GM23338 (cell line): ENCODE data around the gene FAF1. TPM values are rescaled to one million over a fixed set of nuclear protein-coding genes. Genes with fewer than 3 reads are reported as not detected.
A peak's percentile ranks its signal among the peaks of the same experiment; 100 is the strongest.

Experiments
- ATAC-seq: fragments of 200-7000 bp; cut with Tn5 transposase; 3 replicates; pipeline ENCODE4 v1.9.1; 2020
- DNase-seq: peaks from one replicate; pipeline ENCODE4 v3.0.0-alpha.2; 2015; ENCODE audit warnings: low spot score
- H2AFZ ChIP-seq: fragments of 200-600 bp; sonication (generic); 2 replicates; pipeline ENCODE4 v1.8.0; 2016; ENCODE audit warnings: antibody characterized with exemption, mild to moderate bottlenecking, moderate library complexity
- H3F3A ChIP-seq: fragments of 200-600 bp; sonication (generic); replicated peaks from 2 replicates; pipeline ENCODE4 v1.8.0; 2017; ENCODE audit warnings: antibody characterized with exemption, mixed run types, low read depth
- H3K27ac ChIP-seq: fragments of 200-600 bp; sonication (generic); 2 replicates; pipeline ENCODE4 v1.6.1; 2016; ENCODE audit warnings: low read depth
- H3K27me3 ChIP-seq: fragments of 200-600 bp; sonication (generic); 2 replicates; pipeline ENCODE4 v1.8.0; 2016; ENCODE audit warnings: mild to moderate bottlenecking, mixed run types, moderate library complexity; ENCODE audit not compliant: insufficient read depth
- H3K36me3 ChIP-seq: fragments of 200-600 bp; sonication (generic); 2 replicates; pipeline ENCODE4 v1.8.0; 2016; ENCODE audit warnings: mild to moderate bottlenecking; ENCODE audit not compliant: insufficient read depth
- H3K4me1 ChIP-seq: fragments of 200-600 bp; sonication (generic); 2 replicates; pipeline ENCODE4 v1.8.0; 2016; ENCODE audit warnings: mild to moderate bottlenecking, moderate library complexity; ENCODE audit not compliant: insufficient read depth
- H3K4me2 ChIP-seq: fragments of 200-600 bp; sonication (generic); 2 replicates; pipeline ENCODE4 v1.7.1; 2017; ENCODE audit warnings: mixed run types
- H3K4me3 ChIP-seq: fragments of 200-600 bp; sonication (generic); 2 replicates; pipeline ENCODE4 v1.6.1; 2016; ENCODE audit warnings: mixed run types
- H3K79me2 ChIP-seq: fragments of 200-600 bp; sonication (generic); replicated peaks from 2 replicates; pipeline ENCODE4 v1.8.0; 2017; ENCODE audit warnings: mild to moderate bottlenecking; ENCODE audit not compliant: insufficient read depth
- H3K9me2 ChIP-seq: fragments of 200-600 bp; sonication (generic); 2 replicates; pipeline ENCODE4 v1.8.0; 2017; ENCODE audit not compliant: insufficient read depth
- H4K20me1 ChIP-seq: fragments of 200-600 bp; sonication (generic); replicated peaks from 2 replicates; pipeline ENCODE4 v1.8.0; 2017; ENCODE audit warnings: mild to moderate bottlenecking; ENCODE audit not compliant: insufficient read depth
- H3K27ac Mint-ChIP-seq: 2 replicates; pipeline ENCODE4 v1.8.0; 2020; ENCODE audit warnings: inconsistent platforms, mild to moderate bottlenecking, moderate library complexity, mixed read lengths
- H3K27me3 Mint-ChIP-seq: 3 replicates; pipeline ENCODE4 v1.8.0; 2022; ENCODE audit warnings: low read depth, mild to moderate bottlenecking, moderate library complexity, mixed read lengths, inconsistent platforms; ENCODE audit not compliant: insufficient read depth, poor library complexity
- H3K36me3 Mint-ChIP-seq: 3 replicates; pipeline ENCODE4 v1.8.0; 2021; ENCODE audit warnings: low read depth, mild to moderate bottlenecking, inconsistent platforms, moderate library complexity, mixed read lengths
- H3K4me1 Mint-ChIP-seq: 3 replicates; pipeline ENCODE4 v1.8.0; 2020; ENCODE audit warnings: mild to moderate bottlenecking, inconsistent platforms, mixed read lengths
- H3K4me3 Mint-ChIP-seq: 3 replicates; pipeline ENCODE4 v1.8.0; 2021; ENCODE audit warnings: moderate library complexity, mild to moderate bottlenecking, inconsistent platforms, mixed read lengths
- H3K9me3 Mint-ChIP-seq: 3 replicates; pipeline ENCODE4 v1.8.0; 2020; ENCODE audit warnings: moderate library complexity, mild to moderate bottlenecking, inconsistent platforms, mixed read lengths
- CREB1 ChIP-seq: fragments of 250-450 bp; sonication (Bioruptor Pico); IDR thresholded peaks from 2 replicates; pipeline ENCODE4 v1.5.0; 2020; ENCODE audit warnings: low read depth, mild to moderate bottlenecking, moderate library complexity
- CTCF ChIP-seq, 2 experiments: fragments of 200-600 bp in 1 of 2; sonication (generic) in 1 of 2; conservative IDR thresholded peaks; 2 replicates each; pipeline versions ENCODE4 v1.5.1 to v1.6.1; 2016 to 2017; ENCODE audit warnings: antibody characterized with exemption in 2 of 2, low read depth in 2 of 2, mild to moderate bottlenecking in 2 of 2, moderate library complexity in 1 of 2
- EZH2 ChIP-seq: fragments of 200-600 bp; sonication (generic); IDR thresholded peaks from one replicate; pipeline ENCODE4 v1.8.0; 2017; ENCODE audit warnings: antibody characterized with exemption, mild to moderate bottlenecking, low read depth; ENCODE audit not compliant: unreplicated experiment
- EZH2phosphoT487 ChIP-seq: fragments of 200-600 bp; sonication (generic); IDR thresholded peaks from one replicate; pipeline ENCODE4 v1.8.1; 2018; ENCODE audit warnings: antibody characterized with exemption; ENCODE audit not compliant: unreplicated experiment
- NANOG ChIP-seq: IDR thresholded peaks from 2 replicates; pipeline ENCODE4 v1.6.1; 2016; ENCODE audit warnings: antibody characterized with exemption, borderline replicate concordance
- REST ChIP-seq: IDR thresholded peaks from one replicate; pipeline ENCODE4 v1.6.1; 2018; ENCODE audit warnings: antibody characterized with exemption; ENCODE audit not compliant: unreplicated experiment
- STAT1 ChIP-seq: IDR thresholded peaks from one replicate; pipeline ENCODE4 v1.6.1; 2016; ENCODE audit warnings: antibody characterized with exemption; ENCODE audit not compliant: unreplicated experiment
- ZNF114 ChIP-seq: fragments of 250-450 bp; sonication (Bioruptor Pico); IDR thresholded peaks from 2 replicates; pipeline ENCODE4 v1.5.0; 2020; ENCODE audit warnings: mild to moderate bottlenecking, moderate library complexity
- ZNF331 ChIP-seq: fragments of 250-450 bp; sonication (Bioruptor Pico); IDR thresholded peaks from 2 replicates; pipeline ENCODE4 v1.5.0; 2020; ENCODE audit warnings: low read depth, mild to moderate bottlenecking, moderate library complexity
- polyA plus RNA-seq: library from polyadenylated mRNA; unstranded; fragments of >200 nt; fragmentation: Nextera tagmentation; extraction: Ambion mirVana; gene quantifications from 2 replicates; pipeline ENCODE4 v1.2.1, GENCODE V29; 2016
- total RNA-seq: library from RNA; depleted of rRNA; stranded (reverse); fragments of >200 nt; shearing (Covaris generic); gene quantifications from 2 replicates; pipeline ENCODE4 v1.2.3, GENCODE V29; 2014
- TF ChIP-seq, protein P1 (sequence below): fragments of 250-450 bp; sonication (Bioruptor Pico); IDR thresholded peaks from 2 replicates; pipeline ENCODE4 v1.5.0; 2020; ENCODE audit warnings: mild to moderate bottlenecking, moderate library complexity

Gene FAF1
- total and polyA plus RNA-seq, 2 experiments from 2014 or later = 24.1 to 53.2 TPM

GRCh38 chr1:50750021-50750619 is 209.9 kb downstream of the FAF1 start:
- no peak overlapping the region for H3K27ac Mint-ChIP-seq
- H3K4me1 ChIP-seq = no peaks in the 10 kb centered on the region
- no peaks in the 10 kb centered on the region for H3K4me1 Mint-ChIP-seq
- H3K9me2 ChIP-seq = no peaks in the 10 kb centered on the region
- H3K27ac ChIP-seq = no peak overlapping the region
- H3K79me2 ChIP-seq = no peaks in the 10 kb centered on the region
- ATAC-seq (no peak), DNase-seq (peak; percentile 38)
- no peak overlapping the region for H2AFZ ChIP-seq
- no peaks in the 10 kb centered on the region for H3K27me3 ChIP-seq
- H3K36me3 ChIP-seq = no peaks in the 10 kb centered on the region
- 0 out of 2 replicates have a peak, but pooled peaks cover 6% of the 10 kb centered on the region for H4K20me1 ChIP-seq
- H3K9me3 Mint-ChIP-seq = no peaks in the 10 kb centered on the region; the same call in 1 of the 3 replicates
- peaks cover 10% of the 10 kb centered on the region; the same call in 2 of the 3 replicates for H3K36me3 Mint-ChIP-seq
- peaks cover 2% of the 10 kb centered on the region for H3K27me3 Mint-ChIP-seq
- no peaks in the 10 kb centered on the region for H3F3A ChIP-seq
- H3K4me3 Mint-ChIP-seq = no peak overlapping the region
- no peak for TF ChIP-seq NANOG
- no peak for TF ChIP-seq ZNF114
- TF ChIP-seq REST = no peak
- TF ChIP-seq CTCF (conservative IDR thresholded peaks at IDR 0.05; ENCODE audit: low read depth in 2 of 2) = peak; percentile 52 to 63
- TF ChIP-seq STAT1 = no peak
- no peak for TF ChIP-seq CREB1 (CRISPR knock-in tag)
- TF ChIP-seq ZNF331 (CRISPR knock-in tag) = no peak
- H3K4me2 ChIP-seq = no peak overlapping the region
- no peak overlapping the region for H3K4me3 ChIP-seq

GRCh38 chr1:50747394-50747793 is 212.7 kb downstream of the FAF1 start:
- Histone ChIP-seq H4K20me1 (no peaks in the 10 kb centered on the region), H3K4me3 (no peak overlapping the region), H3K27ac (no peak overlapping the region), H3K4me2 (no peak overlapping the region), H3K9me2 (no peaks in the 10 kb centered on the region), H3K79me2 (no peaks in the 10 kb centered on the region), H3K36me3 (no peaks in the 10 kb centered on the region), H2AFZ (no peak overlapping the region), H3K27me3 (no peaks in the 10 kb centered on the region), H3F3A (no peaks in the 10 kb centered on the region), H3K4me1 (no peaks in the 10 kb centered on the region)
- H3K4me1 Mint-ChIP-seq = no peaks in the 10 kb centered on the region
- peaks cover 4% of the 10 kb centered on the region for H3K27me3 Mint-ChIP-seq
- H3K4me3 Mint-ChIP-seq = no peak overlapping the region
- no peak for DNase-seq
- 0 out of 2 replicates have a peak overlapping the region, but pooled peaks have one; percentile 44 for H3K27ac Mint-ChIP-seq
- H3K9me3 Mint-ChIP-seq = no peaks in the 10 kb centered on the region; the same call in 1 of the 3 replicates
- H3K36me3 Mint-ChIP-seq = peaks cover 9% of the 10 kb centered on the region; the same call in 1 of the 3 replicates
- ATAC-seq = no peak
- TF ChIP-seq, protein P1, sequence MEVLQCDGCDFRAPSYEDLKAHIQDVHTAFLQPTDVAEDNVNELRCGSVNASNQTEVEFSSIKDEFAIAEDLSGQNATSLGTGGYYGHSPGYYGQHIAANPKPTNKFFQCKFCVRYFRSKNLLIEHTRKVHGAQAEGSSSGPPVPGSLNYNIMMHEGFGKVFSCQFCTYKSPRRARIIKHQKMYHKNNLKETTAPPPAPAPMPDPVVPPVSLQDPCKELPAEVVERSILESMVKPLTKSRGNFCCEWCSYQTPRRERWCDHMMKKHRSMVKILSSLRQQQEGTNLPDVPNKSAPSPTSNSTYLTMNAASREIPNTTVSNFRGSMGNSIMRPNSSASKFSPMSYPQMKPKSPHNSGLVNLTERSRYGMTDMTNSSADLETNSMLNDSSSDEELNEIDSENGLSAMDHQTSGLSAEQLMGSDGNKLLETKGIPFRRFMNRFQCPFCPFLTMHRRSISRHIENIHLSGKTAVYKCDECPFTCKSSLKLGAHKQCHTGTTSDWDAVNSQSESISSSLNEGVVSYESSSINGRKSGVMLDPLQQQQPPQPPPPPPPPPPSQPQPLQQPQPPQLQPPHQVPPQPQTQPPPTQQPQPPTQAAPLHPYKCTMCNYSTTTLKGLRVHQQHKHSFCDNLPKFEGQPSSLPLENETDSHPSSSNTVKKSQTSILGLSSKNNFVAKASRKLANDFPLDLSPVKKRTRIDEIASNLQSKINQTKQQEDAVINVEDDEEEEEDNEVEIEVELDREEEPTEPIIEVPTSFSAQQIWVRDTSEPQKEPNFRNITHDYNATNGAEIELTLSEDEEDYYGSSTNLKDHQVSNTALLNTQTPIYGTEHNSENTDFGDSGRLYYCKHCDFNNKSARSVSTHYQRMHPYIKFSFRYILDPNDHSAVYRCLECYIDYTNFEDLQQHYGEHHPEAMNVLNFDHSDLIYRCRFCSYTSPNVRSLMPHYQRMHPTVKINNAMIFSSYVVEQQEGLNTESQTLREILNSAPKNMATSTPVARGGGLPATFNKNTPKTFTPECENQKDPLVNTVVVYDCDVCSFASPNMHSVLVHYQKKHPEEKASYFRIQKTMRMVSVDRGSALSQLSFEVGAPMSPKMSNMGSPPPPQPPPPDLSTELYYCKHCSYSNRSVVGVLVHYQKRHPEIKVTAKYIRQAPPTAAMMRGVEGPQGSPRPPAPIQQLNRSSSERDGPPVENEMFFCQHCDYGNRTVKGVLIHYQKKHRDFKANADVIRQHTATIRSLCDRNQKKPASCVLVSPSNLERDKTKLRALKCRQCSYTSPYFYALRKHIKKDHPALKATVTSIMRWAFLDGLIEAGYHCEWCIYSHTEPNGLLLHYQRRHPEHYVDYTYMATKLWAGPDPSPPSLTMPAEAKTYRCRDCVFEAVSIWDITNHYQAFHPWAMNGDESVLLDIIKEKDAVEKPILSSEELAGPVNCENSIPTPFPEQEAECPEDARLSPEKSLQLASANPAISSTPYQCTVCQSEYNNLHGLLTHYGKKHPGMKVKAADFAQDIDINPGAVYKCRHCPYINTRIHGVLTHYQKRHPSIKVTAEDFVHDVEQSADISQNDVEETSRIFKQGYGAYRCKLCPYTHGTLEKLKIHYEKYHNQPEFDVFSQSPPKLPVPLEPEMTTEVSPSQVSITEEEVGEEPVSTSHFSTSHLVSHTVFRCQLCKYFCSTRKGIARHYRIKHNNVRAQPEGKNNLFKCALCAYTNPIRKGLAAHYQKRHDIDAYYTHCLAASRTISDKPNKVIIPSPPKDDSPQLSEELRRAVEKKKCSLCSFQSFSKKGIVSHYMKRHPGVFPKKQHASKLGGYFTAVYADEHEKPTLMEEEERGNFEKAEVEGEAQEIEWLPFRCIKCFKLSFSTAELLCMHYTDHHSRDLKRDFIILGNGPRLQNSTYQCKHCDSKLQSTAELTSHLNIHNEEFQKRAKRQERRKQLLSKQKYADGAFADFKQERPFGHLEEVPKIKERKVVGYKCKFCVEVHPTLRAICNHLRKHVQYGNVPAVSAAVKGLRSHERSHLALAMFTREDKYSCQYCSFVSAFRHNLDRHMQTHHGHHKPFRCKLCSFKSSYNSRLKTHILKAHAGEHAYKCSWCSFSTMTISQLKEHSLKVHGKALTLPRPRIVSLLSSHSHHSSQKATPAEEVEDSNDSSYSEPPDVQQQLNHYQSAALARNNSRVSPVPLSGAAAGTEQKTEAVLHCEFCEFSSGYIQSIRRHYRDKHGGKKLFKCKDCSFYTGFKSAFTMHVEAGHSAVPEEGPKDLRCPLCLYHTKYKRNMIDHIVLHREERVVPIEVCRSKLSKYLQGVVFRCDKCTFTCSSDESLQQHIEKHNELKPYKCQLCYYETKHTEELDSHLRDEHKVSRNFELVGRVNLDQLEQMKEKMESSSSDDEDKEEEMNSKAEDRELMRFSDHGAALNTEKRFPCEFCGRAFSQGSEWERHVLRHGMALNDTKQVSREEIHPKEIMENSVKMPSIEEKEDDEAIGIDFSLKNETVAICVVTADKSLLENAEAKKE (CRISPR knock-in tag) = no peak
- TF ChIP-seq NANOG (no peak), EZH2phosphoT487 (no peak), EZH2 (no peak), STAT1 (no peak)
